Measurements from ENCODE around the gene MNX1.

- TF ChIP-seq TAF1 (conservative IDR thresholded peaks at IDR 0.05) (no peak), MAX (IDR thresholded peaks at IDR 0.05) (no peak), RXRA (IDR thresholded peaks at IDR 0.05) (no peak), JUND (IDR thresholded peaks at IDR 0.05) (no peak), YY1 (IDR thresholded peaks at IDR 0.05) (no peak), RAD21 (IDR thresholded peaks at IDR 0.05) (no peak)
- TF ChIP-seq, protein P1, sequence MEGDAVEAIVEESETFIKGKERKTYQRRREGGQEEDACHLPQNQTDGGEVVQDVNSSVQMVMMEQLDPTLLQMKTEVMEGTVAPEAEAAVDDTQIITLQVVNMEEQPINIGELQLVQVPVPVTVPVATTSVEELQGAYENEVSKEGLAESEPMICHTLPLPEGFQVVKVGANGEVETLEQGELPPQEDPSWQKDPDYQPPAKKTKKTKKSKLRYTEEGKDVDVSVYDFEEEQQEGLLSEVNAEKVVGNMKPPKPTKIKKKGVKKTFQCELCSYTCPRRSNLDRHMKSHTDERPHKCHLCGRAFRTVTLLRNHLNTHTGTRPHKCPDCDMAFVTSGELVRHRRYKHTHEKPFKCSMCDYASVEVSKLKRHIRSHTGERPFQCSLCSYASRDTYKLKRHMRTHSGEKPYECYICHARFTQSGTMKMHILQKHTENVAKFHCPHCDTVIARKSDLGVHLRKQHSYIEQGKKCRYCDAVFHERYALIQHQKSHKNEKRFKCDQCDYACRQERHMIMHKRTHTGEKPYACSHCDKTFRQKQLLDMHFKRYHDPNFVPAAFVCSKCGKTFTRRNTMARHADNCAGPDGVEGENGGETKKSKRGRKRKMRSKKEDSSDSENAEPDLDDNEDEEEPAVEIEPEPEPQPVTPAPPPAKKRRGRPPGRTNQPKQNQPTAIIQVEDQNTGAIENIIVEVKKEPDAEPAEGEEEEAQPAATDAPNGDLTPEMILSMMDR (IDR thresholded peaks at IDR 0.05; ENCODE audit: low read depth, low read length, missing input control) = no peak
- TF ChIP-seq, protein P2, sequence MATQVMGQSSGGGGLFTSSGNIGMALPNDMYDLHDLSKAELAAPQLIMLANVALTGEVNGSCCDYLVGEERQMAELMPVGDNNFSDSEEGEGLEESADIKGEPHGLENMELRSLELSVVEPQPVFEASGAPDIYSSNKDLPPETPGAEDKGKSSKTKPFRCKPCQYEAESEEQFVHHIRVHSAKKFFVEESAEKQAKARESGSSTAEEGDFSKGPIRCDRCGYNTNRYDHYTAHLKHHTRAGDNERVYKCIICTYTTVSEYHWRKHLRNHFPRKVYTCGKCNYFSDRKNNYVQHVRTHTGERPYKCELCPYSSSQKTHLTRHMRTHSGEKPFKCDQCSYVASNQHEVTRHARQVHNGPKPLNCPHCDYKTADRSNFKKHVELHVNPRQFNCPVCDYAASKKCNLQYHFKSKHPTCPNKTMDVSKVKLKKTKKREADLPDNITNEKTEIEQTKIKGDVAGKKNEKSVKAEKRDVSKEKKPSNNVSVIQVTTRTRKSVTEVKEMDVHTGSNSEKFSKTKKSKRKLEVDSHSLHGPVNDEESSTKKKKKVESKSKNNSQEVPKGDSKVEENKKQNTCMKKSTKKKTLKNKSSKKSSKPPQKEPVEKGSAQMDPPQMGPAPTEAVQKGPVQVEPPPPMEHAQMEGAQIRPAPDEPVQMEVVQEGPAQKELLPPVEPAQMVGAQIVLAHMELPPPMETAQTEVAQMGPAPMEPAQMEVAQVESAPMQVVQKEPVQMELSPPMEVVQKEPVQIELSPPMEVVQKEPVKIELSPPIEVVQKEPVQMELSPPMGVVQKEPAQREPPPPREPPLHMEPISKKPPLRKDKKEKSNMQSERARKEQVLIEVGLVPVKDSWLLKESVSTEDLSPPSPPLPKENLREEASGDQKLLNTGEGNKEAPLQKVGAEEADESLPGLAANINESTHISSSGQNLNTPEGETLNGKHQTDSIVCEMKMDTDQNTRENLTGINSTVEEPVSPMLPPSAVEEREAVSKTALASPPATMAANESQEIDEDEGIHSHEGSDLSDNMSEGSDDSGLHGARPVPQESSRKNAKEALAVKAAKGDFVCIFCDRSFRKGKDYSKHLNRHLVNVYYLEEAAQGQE (IDR thresholded peaks at IDR 0.05) = no peak
- TF ChIP-seq, protein P3, sequence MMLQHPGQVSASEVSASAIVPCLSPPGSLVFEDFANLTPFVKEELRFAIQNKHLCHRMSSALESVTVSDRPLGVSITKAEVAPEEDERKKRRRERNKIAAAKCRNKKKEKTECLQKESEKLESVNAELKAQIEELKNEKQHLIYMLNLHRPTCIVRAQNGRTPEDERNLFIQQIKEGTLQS (IDR thresholded peaks at IDR 0.05) = no peak
- TF ChIP-seq, protein P4, sequence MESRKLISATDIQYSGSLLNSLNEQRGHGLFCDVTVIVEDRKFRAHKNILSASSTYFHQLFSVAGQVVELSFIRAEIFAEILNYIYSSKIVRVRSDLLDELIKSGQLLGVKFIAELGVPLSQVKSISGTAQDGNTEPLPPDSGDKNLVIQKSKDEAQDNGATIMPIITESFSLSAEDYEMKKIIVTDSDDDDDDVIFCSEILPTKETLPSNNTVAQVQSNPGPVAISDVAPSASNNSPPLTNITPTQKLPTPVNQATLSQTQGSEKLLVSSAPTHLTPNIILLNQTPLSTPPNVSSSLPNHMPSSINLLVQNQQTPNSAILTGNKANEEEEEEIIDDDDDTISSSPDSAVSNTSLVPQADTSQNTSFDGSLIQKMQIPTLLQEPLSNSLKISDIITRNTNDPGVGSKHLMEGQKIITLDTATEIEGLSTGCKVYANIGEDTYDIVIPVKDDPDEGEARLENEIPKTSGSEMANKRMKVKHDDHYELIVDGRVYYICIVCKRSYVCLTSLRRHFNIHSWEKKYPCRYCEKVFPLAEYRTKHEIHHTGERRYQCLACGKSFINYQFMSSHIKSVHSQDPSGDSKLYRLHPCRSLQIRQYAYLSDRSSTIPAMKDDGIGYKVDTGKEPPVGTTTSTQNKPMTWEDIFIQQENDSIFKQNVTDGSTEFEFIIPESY (IDR thresholded peaks at IDR 0.05) = no peak
Measured at GRCh38 chr7:156984174-156984891, 26.1 kb downstream of the MNX1 start.

Measured in liver (tissue), 3 donors.